NOMO-1 treated with dmso at 0.1 percent for 144 hours (cell line): ENCODE measurements around the gene ZC3H10.
A peak's percentile ranks its signal among the peaks of the same experiment; 100 is the strongest.
"Not testable (repeated sequence)": the region's sequence is repeated elsewhere in the genome, so short reads cannot be mapped to it uniquely, and the experiment has no call there.

Experiments used
- DNase-seq: peaks from one replicate; lab custom pipeline; 2025; ENCODE audit not compliant: unreplicated experiment; lab: John Stamatoyannopoulos, UW

The ZC3H10 gene

GRCh38 chr12:56117778-56118687 is at the start of gene ZC3H10:
Gene ZC3H10, plus strand, starts transcription at chr12:56118266. Its CDS starts 2,297 bp downstream, at chr12:56120563.
- DNase-seq = peak; percentile 98

GRCh38 chr12:56071648-56072047 is 46.4 kb upstream of the ZC3H10 start:
- DNase-seq = no peak

GRCh38 chr12:56074396-56074795 is 43.7 kb upstream of the ZC3H10 start:
- DNase-seq = no peak

- not testable (repeated sequence) for DNase-seq
These were observed 40.1 kb upstream of the ZC3H10 start for GRCh38 chr12:56077966-56078365.

GRCh38 chr12:56078427-56078826 is 39.6 kb upstream of the ZC3H10 start:
- no peak for DNase-seq

GRCh38 chr12:56078931-56079722 is 38.9 kb upstream of the ZC3H10 start:
- peak; percentile 32 for DNase-seq

- peak; percentile 64 for DNase-seq
These were observed 38.1 kb upstream of the ZC3H10 start, which contains the start of gene ERBB3 for GRCh38 chr12:56079723-56080555. Gene ERBB3, plus strand, starts transcription at chr12:56080165. Its CDS starts 136 bp downstream, at chr12:56080301.

- DNase-seq = no peak
These were observed 37.4 kb upstream of the ZC3H10 start for GRCh38 chr12:56080556-56081138.

GRCh38 chr12:56081393-56082347 is 36.4 kb upstream of the ZC3H10 start:
- no peak for DNase-seq

- no peak for DNase-seq
These were observed 35.7 kb upstream of the ZC3H10 start for GRCh38 chr12:56082382-56082781.

GRCh38 chr12:56082967-56083366 is 35.1 kb upstream of the ZC3H10 start:
- DNase-seq = no peak

- DNase-seq = no peak
These were observed 33.0 kb upstream of the ZC3H10 start for GRCh38 chr12:56084958-56085543.

- DNase-seq = no peak
These were observed 32.0 kb upstream of the ZC3H10 start for GRCh38 chr12:56086096-56086495.

GRCh38 chr12:56086608-56087007 is 31.5 kb upstream of the ZC3H10 start:
- DNase-seq = no peak

GRCh38 chr12:56087220-56087619 is 30.8 kb upstream of the ZC3H10 start:
- no peak for DNase-seq

- no peak for DNase-seq
These were observed 20.3 kb upstream of the ZC3H10 start for GRCh38 chr12:56097738-56098137.

GRCh38 chr12:56098592-56098991 is 19.5 kb upstream of the ZC3H10 start:
- no peak for DNase-seq

GRCh38 chr12:56099787-56100186 is 18.3 kb upstream of the ZC3H10 start:
- no peak for DNase-seq

- DNase-seq = no peak
These were observed 17.0 kb upstream of the ZC3H10 start for GRCh38 chr12:56101045-56101444.
